ENCODE results near the gene PLCD1. TPM values are rescaled to one million over a fixed set of nuclear protein-coding genes. Genes with fewer than 3 reads are reported as not detected.
A peak's percentile ranks its signal among the peaks of the same experiment; 100 is the strongest.

Gene PLCD1
- total and polyA plus RNA-seq, 2 experiments from 2014 or later: 16.0 to 24.4 TPM

GRCh38 chr3:38002291-38002876, 27.1 kb downstream of the PLCD1 start:
- DNase-seq (ENCODE audit: low spot score): no peak
- Mint-ChIP-seq H3K27me3 (ENCODE audit: insufficient read depth, low read depth, poor library complexity) (peaks cover 10% of the 10 kb centered on the region), H3K9me3 (no peaks in the 10 kb centered on the region), H3K36me3 (ENCODE audit: low read depth) (peaks cover 3% of the 10 kb centered on the region; the same call in 1 of the 3 replicates), H3K4me3 (no peak overlapping the region), H3K4me1 (peaks cover 15% of the 10 kb centered on the region), H3K27ac (no peak overlapping the region)
- Histone ChIP-seq H3K36me3 (ENCODE audit: insufficient read depth) (no peaks in the 10 kb centered on the region), H2AFZ (no peak overlapping the region), H3K4me1 (ENCODE audit: insufficient read depth) (peaks cover 7% of the 10 kb centered on the region), H3K9me2 (ENCODE audit: insufficient read depth) (no peaks in the 10 kb centered on the region), H3K27ac (ENCODE audit: low read depth) (no peak overlapping the region), H3K27me3 (ENCODE audit: insufficient read depth) (no peaks in the 10 kb centered on the region; the same call in 1 of the 2 replicates), H3K4me3 (no peak overlapping the region), H3K4me2 (no peak overlapping the region), H4K20me1 (replicated peaks; ENCODE audit: insufficient read depth) (no peaks in the 10 kb centered on the region), H3K79me2 (replicated peaks; ENCODE audit: insufficient read depth) (no peaks in the 10 kb centered on the region), H3F3A (replicated peaks; ENCODE audit: low read depth) (no peaks in the 10 kb centered on the region)
- ATAC-seq: no peak
- TF ChIP-seq EZH2 (IDR thresholded peaks at IDR 0.05; ENCODE audit: low read depth, unreplicated experiment) (no peak), JUNB (IDR thresholded peaks at IDR 0.05; ENCODE audit: unreplicated experiment) (no peak)

GRCh38 chr3:38001456-38002081, 27.9 kb downstream of the PLCD1 start:
- DNase-seq (ENCODE audit: low spot score) (peak; percentile 71), ATAC-seq (peak; percentile 29)
- Mint-ChIP-seq H3K36me3 (ENCODE audit: low read depth) (peaks cover 3% of the 10 kb centered on the region; the same call in 1 of the 3 replicates), H3K9me3 (no peaks in the 10 kb centered on the region), H3K4me1 (peaks cover 15% of the 10 kb centered on the region), H3K27ac (no peak overlapping the region), H3K27me3 (ENCODE audit: insufficient read depth, low read depth, poor library complexity) (peaks cover 15% of the 10 kb centered on the region), H3K4me3 (no peak overlapping the region)
- no peaks in the 10 kb centered on the region for H3F3A ChIP-seq (replicated peaks; ENCODE audit: low read depth)
- H3K9me2 ChIP-seq (ENCODE audit: insufficient read depth): no peaks in the 10 kb centered on the region
- no peaks in the 10 kb centered on the region; the same call in 1 of the 2 replicates for H3K27me3 ChIP-seq (ENCODE audit: insufficient read depth)
- H3K36me3 ChIP-seq (ENCODE audit: insufficient read depth): no peaks in the 10 kb centered on the region
- no peaks in the 10 kb centered on the region for H3K79me2 ChIP-seq (replicated peaks; ENCODE audit: insufficient read depth)
- no peak overlapping the region for H3K4me2 ChIP-seq
- H2AFZ ChIP-seq: no peak overlapping the region
- H3K4me1 ChIP-seq (ENCODE audit: insufficient read depth): peaks cover 7% of the 10 kb centered on the region
- TF ChIP-seq NANOG (IDR thresholded peaks at IDR 0.05; ENCODE audit: borderline replicate concordance) (no peak), ETS1 (IDR thresholded peaks at IDR 0.05) (no peak), EZH2 (IDR thresholded peaks at IDR 0.05; ENCODE audit: low read depth, unreplicated experiment) (no peak), POLR2AphosphoS5 (IDR thresholded peaks at IDR 0.05; ENCODE audit: low read depth) (no peak), ZNF114 (CRISPR knock-in tag; IDR thresholded peaks at IDR 0.05) (no peak), CTCF (conservative IDR thresholded peaks at IDR 0.05; ENCODE audit: low read depth in 2 of 2) (peak; percentile 46 to 64)
- no peak overlapping the region for H3K4me3 ChIP-seq
- H3K27ac ChIP-seq (ENCODE audit: low read depth): no peak overlapping the region
- H4K20me1 ChIP-seq (replicated peaks; ENCODE audit: insufficient read depth): no peaks in the 10 kb centered on the region
